AG10803 (cell line): ENCODE data around the gene SLC43A1.
A peak's percentile ranks its signal among the peaks of the same experiment; 100 is the strongest.

Experiments used
- DNase-seq: peaks from one replicate; pipeline ENCODE4 v3.0.0; 2010; ENCODE audit warnings: low read depth
- H3K4me3 ChIP-seq: 2 replicates; pipeline ENCODE4 v1.5.1; 2011; ENCODE audit warnings: mild to moderate bottlenecking, low read length, control low read depth
- TF ChIP-seq, protein P1 (sequence below): conservative IDR thresholded peaks from 2 replicates; pipeline ENCODE4 v1.5.1; 2011; ENCODE audit warnings: mild to moderate bottlenecking, low read length, control low read depth, inconsistent platforms

SLC43A1 gene

DNA sequence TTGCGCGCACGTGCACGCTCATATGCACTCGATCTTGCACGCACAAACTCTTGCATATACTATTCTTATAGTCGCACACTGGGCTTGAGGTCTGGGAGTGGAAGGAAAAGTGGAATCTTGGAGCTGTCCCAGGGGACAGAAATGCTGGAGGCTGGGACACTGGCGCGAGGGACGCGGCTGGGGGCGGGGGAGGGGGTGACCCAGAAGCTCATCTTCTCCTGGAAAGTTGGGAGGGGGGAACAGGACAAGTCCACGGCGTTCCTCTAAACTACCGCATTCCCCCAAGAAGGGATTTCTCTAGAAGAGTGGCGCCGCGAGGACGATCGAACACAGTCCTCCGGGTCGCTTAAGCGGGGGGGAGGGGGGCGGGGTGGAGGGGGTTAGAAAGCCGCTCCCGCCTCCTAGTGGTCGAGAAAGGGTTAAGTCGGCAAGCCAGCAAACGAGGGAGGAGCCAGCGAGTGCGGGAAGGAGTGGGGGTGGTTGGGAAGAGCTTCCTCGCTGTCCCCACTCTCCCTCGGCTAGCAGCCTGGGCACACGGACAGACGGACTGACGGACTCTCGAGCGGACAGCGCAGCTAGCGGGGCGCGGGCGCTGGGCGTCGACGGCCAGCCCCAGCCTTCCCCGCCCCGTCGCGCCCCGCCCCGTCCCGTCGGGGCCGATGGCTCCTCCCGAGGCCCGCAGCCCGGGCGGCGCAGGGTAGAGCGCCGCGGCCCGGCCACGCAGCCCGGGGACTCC lies 55.3 kb downstream of the SLC43A1 start, which contains the start of gene RTN4RL2:
Gene RTN4RL2, plus strand, starts transcription at position 507 of the 736 bp plus-strand sequence. CDS start 338 bp downstream, outside the sequence.
- TF ChIP-seq, protein P1, sequence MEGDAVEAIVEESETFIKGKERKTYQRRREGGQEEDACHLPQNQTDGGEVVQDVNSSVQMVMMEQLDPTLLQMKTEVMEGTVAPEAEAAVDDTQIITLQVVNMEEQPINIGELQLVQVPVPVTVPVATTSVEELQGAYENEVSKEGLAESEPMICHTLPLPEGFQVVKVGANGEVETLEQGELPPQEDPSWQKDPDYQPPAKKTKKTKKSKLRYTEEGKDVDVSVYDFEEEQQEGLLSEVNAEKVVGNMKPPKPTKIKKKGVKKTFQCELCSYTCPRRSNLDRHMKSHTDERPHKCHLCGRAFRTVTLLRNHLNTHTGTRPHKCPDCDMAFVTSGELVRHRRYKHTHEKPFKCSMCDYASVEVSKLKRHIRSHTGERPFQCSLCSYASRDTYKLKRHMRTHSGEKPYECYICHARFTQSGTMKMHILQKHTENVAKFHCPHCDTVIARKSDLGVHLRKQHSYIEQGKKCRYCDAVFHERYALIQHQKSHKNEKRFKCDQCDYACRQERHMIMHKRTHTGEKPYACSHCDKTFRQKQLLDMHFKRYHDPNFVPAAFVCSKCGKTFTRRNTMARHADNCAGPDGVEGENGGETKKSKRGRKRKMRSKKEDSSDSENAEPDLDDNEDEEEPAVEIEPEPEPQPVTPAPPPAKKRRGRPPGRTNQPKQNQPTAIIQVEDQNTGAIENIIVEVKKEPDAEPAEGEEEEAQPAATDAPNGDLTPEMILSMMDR: no peak; the same call in 1 of the 2 replicates
- peak within 1 kb of the TSS; percentile 52 for H3K4me3 ChIP-seq
- peak; percentile 14 for DNase-seq

DNA sequence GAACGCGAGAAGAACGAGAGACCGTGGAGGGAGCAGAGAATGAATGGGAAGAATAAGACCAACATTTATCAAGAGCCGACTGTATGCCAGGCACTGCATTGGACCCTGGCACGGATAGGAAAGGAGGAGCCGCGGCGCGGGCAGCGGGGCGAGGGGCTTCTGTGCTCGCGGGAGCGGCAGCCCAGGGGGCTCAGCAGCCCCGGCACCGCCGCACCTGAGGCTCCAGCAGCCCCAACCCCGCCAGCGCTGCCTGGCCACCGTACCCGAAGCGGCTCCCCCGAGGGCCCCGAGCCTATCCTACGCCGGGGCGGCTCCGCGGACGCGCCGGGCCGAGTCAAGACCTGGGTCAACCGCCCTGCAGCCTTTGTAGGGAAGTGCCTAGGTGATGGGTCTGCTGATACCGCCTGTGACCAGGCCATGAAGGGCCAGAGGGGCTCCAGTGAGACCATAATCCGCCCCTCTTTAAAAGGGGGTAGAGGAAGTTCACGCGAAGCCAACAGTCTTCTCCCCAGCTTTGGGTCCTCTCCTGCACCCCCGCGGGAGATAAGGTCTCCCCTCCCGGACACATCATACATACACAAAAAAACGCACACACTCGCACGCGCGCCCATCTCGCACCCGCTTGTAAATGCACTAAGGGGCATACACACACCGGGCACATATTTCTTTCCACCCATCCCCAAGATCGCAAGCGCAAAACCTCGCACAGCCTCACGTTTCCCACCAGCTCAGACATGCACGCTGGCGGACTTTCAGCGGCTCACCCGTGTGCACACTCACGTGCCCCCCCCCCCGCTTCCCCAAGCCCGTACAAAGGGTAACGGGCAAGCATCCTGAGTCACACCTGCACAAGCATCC lies 56.1 kb downstream of the SLC43A1 start:
- no peak for DNase-seq

DNA sequence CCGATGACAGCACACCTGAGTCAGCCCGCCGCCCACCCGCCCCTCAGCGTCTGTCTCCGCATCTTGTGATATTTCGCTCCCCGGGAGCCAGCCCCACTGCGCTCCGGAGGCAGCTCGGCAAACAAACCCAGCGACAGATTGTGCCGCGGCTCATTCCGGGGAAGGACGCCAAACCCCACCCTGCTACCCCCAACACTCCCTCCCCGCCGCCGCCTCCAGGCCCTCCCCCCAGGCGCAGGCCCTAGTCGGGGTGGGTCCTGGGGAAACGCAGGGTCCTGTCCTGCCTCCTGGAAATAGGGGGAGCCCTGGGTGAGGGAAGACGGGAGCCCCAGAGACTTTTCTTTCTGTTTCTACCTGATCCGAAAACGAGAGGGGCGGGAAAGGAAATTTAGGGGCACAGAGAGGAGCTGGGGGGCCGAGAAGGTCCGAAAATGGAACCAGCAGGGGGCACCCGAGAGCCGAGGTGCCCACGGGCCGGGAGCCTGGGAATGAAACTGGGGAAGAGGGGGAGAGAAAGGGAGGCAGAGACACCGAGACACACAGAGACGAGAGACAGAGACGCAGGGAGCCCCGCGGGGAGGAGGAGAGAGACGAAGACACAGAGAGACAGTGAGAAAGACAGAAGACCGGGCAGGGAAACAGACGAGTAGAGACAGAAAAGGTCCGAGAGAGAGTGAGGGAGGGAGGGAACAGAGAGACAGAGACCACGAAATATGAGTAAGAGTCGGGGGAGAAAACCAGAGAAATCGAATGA lies 56.9 kb downstream of the SLC43A1 start:
- no peak for DNase-seq
- TF ChIP-seq, protein P1: peak; percentile 65
- H3K4me3 ChIP-seq: peak overlapping the region; percentile 52

More for the DNA sequence above, 56.1 kb downstream of the SLC43A1 start:
- peak overlapping the region; percentile 52 for H3K4me3 ChIP-seq
- TF ChIP-seq, protein P1: no peak

DNA sequence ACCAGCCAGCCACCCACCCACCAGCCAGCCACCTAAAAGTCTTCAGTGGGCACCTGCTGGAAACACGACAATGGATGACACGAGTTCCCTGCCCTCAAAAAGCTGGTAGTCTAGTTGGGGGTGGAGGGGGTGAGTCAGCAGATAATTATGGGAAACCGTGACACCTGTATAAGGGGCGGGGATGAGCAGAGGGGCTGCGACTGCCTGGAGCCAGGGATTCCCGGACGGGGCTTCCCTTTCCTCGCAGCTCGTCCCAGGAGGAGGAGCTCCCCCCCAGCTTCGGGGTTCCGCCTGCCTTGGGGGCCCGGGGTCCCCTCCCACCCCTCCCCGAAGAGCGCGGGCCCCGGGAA lies 57.5 kb downstream of the SLC43A1 start:
- no peak for DNase-seq
- H3K4me3 ChIP-seq: no peak overlapping the region
- TF ChIP-seq, protein P1: no peak

DNA sequence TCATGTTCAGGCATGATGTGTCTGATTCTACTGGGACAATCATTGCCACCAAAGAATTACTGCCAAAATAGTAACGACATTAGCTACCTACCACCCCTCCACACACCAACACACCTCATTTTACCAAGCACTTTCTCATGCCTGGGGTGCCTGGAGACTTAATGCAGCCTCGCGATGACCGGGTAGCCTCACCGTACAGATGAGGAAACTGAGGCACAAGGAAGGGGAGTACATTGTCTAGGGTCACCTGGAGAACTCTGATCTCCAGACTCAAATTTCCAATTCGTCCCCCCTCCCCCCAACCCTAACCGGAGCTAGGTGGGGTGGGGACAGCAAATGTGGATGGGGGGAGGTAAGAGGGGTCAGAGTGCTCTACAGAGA lies 57.9 kb downstream of the SLC43A1 start:
- DNase-seq: no peak
- H3K4me3 ChIP-seq: no peak overlapping the region
- TF ChIP-seq, protein P1: no peak

DNA sequence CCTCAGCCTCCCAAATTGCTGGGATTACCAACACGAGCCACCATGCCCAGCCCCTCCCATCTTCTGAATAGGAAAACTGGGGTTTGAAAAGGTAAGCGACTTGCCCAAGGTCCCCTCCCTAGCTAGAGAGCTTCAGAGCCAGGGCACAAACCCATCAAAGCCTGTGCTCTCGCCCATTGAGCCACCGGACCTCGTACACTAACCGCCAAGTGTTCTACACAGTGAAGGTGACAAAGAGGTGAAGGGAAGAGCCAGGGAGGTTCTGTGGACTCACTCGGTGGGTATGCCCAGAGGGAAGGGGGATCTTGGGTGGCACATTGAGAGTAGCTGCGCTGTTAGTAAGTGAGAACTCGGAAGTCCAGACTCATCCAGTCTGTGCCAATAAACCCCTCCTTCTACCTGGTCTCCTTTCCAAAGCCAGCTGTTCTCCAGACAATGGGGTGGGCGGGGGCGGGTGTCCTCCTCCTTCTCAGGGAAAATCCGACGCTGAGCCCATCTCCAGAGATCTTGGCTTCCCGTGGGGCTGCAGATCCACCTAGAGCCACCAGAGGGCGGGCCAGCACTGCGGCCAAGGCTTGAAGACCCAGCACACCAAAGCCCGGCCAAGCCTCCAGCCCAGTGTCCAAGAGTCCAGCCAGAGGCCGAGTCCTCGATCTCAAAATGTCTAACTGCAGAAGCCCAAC lies 58.4 kb downstream of the SLC43A1 start:
- no peak overlapping the region for H3K4me3 ChIP-seq
- DNase-seq: peak; percentile 73
- TF ChIP-seq, protein P1: peak; percentile 96
